Keratinocyte (primary cell): Measurements from ENCODE around the gene YY1. TPM values are rescaled to one million over a fixed set of nuclear protein-coding genes. Genes with fewer than 3 reads are reported as not detected.

ENCODE experiments used
- DNase-seq: peaks from one replicate; pipeline ENCODE4 v3.0.0-alpha.2; 2011; ENCODE audit warnings: low read depth, missing footprints, low spot score
- FAIRE-seq: peaks from 2 replicates; lab custom pipeline; 2011; peaks lifted over from hg19 to GRCh38; lab: Jason Lieb, UNC
- H2AFZ ChIP-seq: 2 replicates; pipeline ENCODE4 v1.6.0; 2012; ENCODE audit warnings: low read length, control low read depth, inconsistent platforms; ENCODE audit not compliant: control insufficient read depth
- H3K27ac ChIP-seq: 2 replicates; pipeline ENCODE4 v1.5.1; 2011; ENCODE audit warnings: low read length; ENCODE audit not compliant: control insufficient read depth, insufficient read depth
- H3K27me3 ChIP-seq: 3 replicates; pipeline ENCODE4 v1.6.0; 2011; ENCODE audit warnings: low read length; ENCODE audit not compliant: control insufficient read depth, insufficient read depth; ENCODE audit errors: extremely low read depth
- H3K36me3 ChIP-seq, 2 experiments: 2 replicates in 1 of 2; 3 replicates in 1 of 2; pipeline ENCODE4 v1.5.1; 2011; ENCODE audit warnings: low read length in 2 of 2, mild to moderate bottlenecking in 1 of 2; ENCODE audit not compliant: control insufficient read depth in 2 of 2, insufficient read depth in 2 of 2; ENCODE audit errors: extremely low read depth in 1 of 2
- H3K4me1 ChIP-seq: 3 replicates; pipeline ENCODE4 v1.5.1; 2011; ENCODE audit warnings: low read length; ENCODE audit not compliant: control insufficient read depth, insufficient read depth; ENCODE audit errors: extremely low read depth
- H3K4me2 ChIP-seq: 3 replicates; pipeline ENCODE4 v1.6.0; 2011; ENCODE audit warnings: low read depth, low read length; ENCODE audit not compliant: control insufficient read depth, insufficient read depth; ENCODE audit errors: extremely low read depth
- H3K4me3 ChIP-seq, 3 experiments: fragments of 200-600 bp in 1 of 3; sonication (generic) in 1 of 3; 2 replicates in 2 of 3; 3 replicates in 1 of 3; pipeline ENCODE4 v1.5.1; 2011 to 2016; ENCODE audit warnings: low read length in 3 of 3, mild to moderate bottlenecking in 3 of 3, control low read depth in 2 of 3, inconsistent platforms in 1 of 3, low read depth in 1 of 3, mixed read lengths in 1 of 3, mixed run types in 1 of 3, moderate library complexity in 1 of 3; ENCODE audit not compliant: control insufficient read depth in 2 of 3, insufficient read depth in 2 of 3; ENCODE audit errors: extremely low read depth in 1 of 3
- H3K79me2 ChIP-seq: 2 replicates; pipeline ENCODE4 v1.6.0; 2012; ENCODE audit warnings: low read length; ENCODE audit not compliant: control insufficient read depth, insufficient read depth
- H3K9ac ChIP-seq: 3 replicates; pipeline ENCODE4 v1.6.0; 2011; ENCODE audit warnings: low read length; ENCODE audit not compliant: control insufficient read depth, insufficient read depth; ENCODE audit errors: extremely low read depth
- H3K9me1 ChIP-seq: 3 replicates; pipeline ENCODE4 v1.6.0; 2011; ENCODE audit warnings: low read length; ENCODE audit not compliant: control insufficient read depth, insufficient read depth; ENCODE audit errors: extremely low read depth
- H3K9me3 ChIP-seq: 2 replicates; pipeline ENCODE4 v1.5.1; 2012; ENCODE audit warnings: low read depth, low read length; ENCODE audit not compliant: control insufficient read depth
- H4K20me1 ChIP-seq: 3 replicates; pipeline ENCODE4 v1.6.0; 2011; ENCODE audit warnings: low read length; ENCODE audit not compliant: control insufficient read depth, insufficient read depth; ENCODE audit errors: extremely low read depth
- CTCF ChIP-seq, 3 experiments: IDR thresholded peaks in 1 of 3; conservative IDR thresholded peaks in 1 of 3; optimal IDR thresholded peaks in 1 of 3; 2 replicates in 2 of 3; 3 replicates in 1 of 3; pipeline versions ENCODE3 to v1.5.1; 2011; ENCODE audit warnings: low read length in 3 of 3, mild to moderate bottlenecking in 3 of 3, moderate library complexity in 2 of 3, control low read depth in 1 of 3, inconsistent platforms in 1 of 3; ENCODE audit not compliant: insufficient read depth in 2 of 3; ENCODE audit errors: extremely low read depth in 1 of 3
- EZH2 ChIP-seq: IDR thresholded peaks from one replicate; pipeline ENCODE4 v1.6.1; 2012; ENCODE audit warnings: inconsistent platforms, mild to moderate bottlenecking, low read length, moderate library complexity
- dilution Hi-C: fragments of 300-500 bp; cut with MboI; formaldehyde crosslinking; loops from one replicate; pipeline ENCODE4 v1.7.0; 2020; ENCODE audit warnings: low sequenced_read_pairs; ENCODE audit not compliant: extremely low pct_ligation_motif_present
- polyA plus RNA-seq, 5 experiments: library from polyadenylated mRNA; depleted of rRNA in 3 of 5; stranded (reverse) in 3 of 5; stranded (forward) in 1 of 5; unstranded in 1 of 5; fragments of >200 nt; gene quantifications; 1 replicate in 1 of 5; 2 replicates in 3 of 5; 3 replicates in 1 of 5; pipeline versions ENCODE4 v1.2.1 to v1.2.3, GENCODE V29; 2011 to 2012; ENCODE audit warnings: missing spikeins in 2 of 5, low read depth in 1 of 5, low replicate concordance in 1 of 5

Gene YY1
- polyA plus RNA-seq, 1 donor (not counting 4 experiments of a cell fraction or from before 2014, with no cell fraction given), result 65.6 TPM

GRCh38 chr14:100288382-100289185 is 49.6 kb downstream of the YY1 start:
- Histone ChIP-seq H3K36me3 (no peaks in the 10 kb centered on the region), H3K4me1 (peaks cover 4% of the 10 kb centered on the region), H3K9me1 (no peaks in the 10 kb centered on the region), H2AFZ (no peak overlapping the region), H3K9ac (no peak overlapping the region), H3K4me3 (no peak overlapping the region), H3K4me2 (no peak overlapping the region), H3K79me2 (no peaks in the 10 kb centered on the region), H3K27me3 (no peaks in the 10 kb centered on the region), H4K20me1 (no peaks in the 10 kb centered on the region), H3K27ac (no peak overlapping the region), H3K9me3 (no peaks in the 10 kb centered on the region)
- DNase-seq (no peak), FAIRE-seq (no peak)
- TF ChIP-seq EZH2 (no peak), CTCF (optimal IDR thresholded peaks at IDR 0.05 in 1 of 3, IDR thresholded peaks at IDR 0.05 in 1 of 3, conservative IDR thresholded peaks at IDR 0.05 in 1 of 3; ENCODE audit: extremely low read depth in 1 of 3, insufficient read depth in 2 of 3, low read length in 3 of 3) (no peak)
- dilution Hi-C loops, result no loop called here

GRCh38 chr14:100289916-100290606 is 51.1 kb downstream of the YY1 start:
- H3K27ac ChIP-seq, result no peak overlapping the region
- no peaks in the 10 kb centered on the region for H3K9me1 ChIP-seq
- H3K4me2 ChIP-seq, result no peak overlapping the region
- DNase-seq, result no peak
- TF ChIP-seq CTCF (optimal IDR thresholded peaks at IDR 0.05 in 1 of 3, IDR thresholded peaks at IDR 0.05 in 1 of 3, conservative IDR thresholded peaks at IDR 0.05 in 1 of 3; ENCODE audit: extremely low read depth in 1 of 3, insufficient read depth in 2 of 3, low read length in 3 of 3) (no peak), EZH2 (no peak)
- H3K9me3 ChIP-seq, result no peaks in the 10 kb centered on the region
- no peak overlapping the region for H3K9ac ChIP-seq
- no peak overlapping the region for H3K4me3 ChIP-seq
- FAIRE-seq, result no peak
- dilution Hi-C loops, result no loop called here
- H3K4me1 ChIP-seq, result peaks cover 3% of the 10 kb centered on the region
- H3K36me3 ChIP-seq, result no peaks in the 10 kb centered on the region
- no peak overlapping the region for H2AFZ ChIP-seq
- no peaks in the 10 kb centered on the region for H3K27me3 ChIP-seq
- no peaks in the 10 kb centered on the region for H4K20me1 ChIP-seq
- H3K79me2 ChIP-seq, result no peaks in the 10 kb centered on the region
